SK-N-SH (cell line): ENCODE results near the gene WDR88.

Experiments used
- EP300 ChIP-seq, 2 experiments: IDR thresholded peaks; 2 replicates each; pipeline versions ENCODE4 v1.4.0 to v1.6.1; 2012; ENCODE audit warnings: borderline replicate concordance in 1 of 2, low read depth in 1 of 2, low read length in 1 of 2
- TF ChIP-seq, protein P1 (sequence below): IDR thresholded peaks from 2 replicates; pipeline ENCODE4 v1.4.0; 2012; ENCODE audit warnings: low read depth
- TF ChIP-seq, protein P2 (sequence below): IDR thresholded peaks from 2 replicates; pipeline ENCODE4 v1.6.1; 2012; ENCODE audit warnings: mild to moderate bottlenecking, low read depth, low read length, moderate library complexity

DNA sequence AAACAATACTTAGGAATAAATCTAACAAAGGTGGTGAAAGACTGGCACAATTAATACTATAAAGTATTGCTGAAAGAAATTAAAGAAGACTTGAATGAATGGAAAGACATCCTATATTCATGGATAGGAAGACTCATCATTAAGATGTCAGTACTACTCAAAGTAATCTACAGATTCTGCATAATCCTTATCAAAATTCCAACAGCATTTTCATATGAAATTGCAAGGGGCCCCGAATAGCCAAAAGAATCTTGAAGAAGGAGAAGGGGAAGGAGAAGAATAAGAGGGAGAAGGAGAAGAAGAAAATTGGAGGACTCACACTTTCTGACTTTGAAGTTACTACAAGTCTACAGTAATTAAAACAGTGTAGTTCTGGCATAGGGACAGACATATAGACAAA, 36.6 kb downstream of the WDR88 start:
- no peak for TF ChIP-seq EP300 (IDR thresholded peaks at IDR 0.05; ENCODE audit: borderline replicate concordance in 1 of 2, low read depth in 1 of 2, low read length in 1 of 2)
- TF ChIP-seq, protein P1, sequence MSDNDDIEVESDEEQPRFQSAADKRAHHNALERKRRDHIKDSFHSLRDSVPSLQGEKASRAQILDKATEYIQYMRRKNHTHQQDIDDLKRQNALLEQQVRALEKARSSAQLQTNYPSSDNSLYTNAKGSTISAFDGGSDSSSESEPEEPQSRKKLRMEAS = no peak
- TF ChIP-seq, protein P2, sequence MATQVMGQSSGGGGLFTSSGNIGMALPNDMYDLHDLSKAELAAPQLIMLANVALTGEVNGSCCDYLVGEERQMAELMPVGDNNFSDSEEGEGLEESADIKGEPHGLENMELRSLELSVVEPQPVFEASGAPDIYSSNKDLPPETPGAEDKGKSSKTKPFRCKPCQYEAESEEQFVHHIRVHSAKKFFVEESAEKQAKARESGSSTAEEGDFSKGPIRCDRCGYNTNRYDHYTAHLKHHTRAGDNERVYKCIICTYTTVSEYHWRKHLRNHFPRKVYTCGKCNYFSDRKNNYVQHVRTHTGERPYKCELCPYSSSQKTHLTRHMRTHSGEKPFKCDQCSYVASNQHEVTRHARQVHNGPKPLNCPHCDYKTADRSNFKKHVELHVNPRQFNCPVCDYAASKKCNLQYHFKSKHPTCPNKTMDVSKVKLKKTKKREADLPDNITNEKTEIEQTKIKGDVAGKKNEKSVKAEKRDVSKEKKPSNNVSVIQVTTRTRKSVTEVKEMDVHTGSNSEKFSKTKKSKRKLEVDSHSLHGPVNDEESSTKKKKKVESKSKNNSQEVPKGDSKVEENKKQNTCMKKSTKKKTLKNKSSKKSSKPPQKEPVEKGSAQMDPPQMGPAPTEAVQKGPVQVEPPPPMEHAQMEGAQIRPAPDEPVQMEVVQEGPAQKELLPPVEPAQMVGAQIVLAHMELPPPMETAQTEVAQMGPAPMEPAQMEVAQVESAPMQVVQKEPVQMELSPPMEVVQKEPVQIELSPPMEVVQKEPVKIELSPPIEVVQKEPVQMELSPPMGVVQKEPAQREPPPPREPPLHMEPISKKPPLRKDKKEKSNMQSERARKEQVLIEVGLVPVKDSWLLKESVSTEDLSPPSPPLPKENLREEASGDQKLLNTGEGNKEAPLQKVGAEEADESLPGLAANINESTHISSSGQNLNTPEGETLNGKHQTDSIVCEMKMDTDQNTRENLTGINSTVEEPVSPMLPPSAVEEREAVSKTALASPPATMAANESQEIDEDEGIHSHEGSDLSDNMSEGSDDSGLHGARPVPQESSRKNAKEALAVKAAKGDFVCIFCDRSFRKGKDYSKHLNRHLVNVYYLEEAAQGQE = no peak
